Measurements from ENCODE around the gene SMG6.

GRCh38 chr17:2022647-2023240, 280.8 kb downstream of the SMG6 start:
- no peak for TF ChIP-seq POLR2A (IDR thresholded peaks at IDR 0.05)
- no peak for TF ChIP-seq CTCF (IDR thresholded peaks at IDR 0.05)

All from sigmoid colon (tissue), 3 donors.